ENCODE results near the gene KANTR. TPM values are rescaled to one million over a fixed set of nuclear protein-coding genes. Genes with fewer than 3 reads are reported as not detected.

KANTR gene
- total and polyA plus RNA-seq, 12 donors, result 3.6 to 27.8 (median 9.3) TPM

Small RNA genes lying within 50 kb of the gene (small RNA-seq; reads per million reads assigned to genes)
- gene AL139396.1, result 0 reads per million in 2 donors
- gene AL591212.2, result 0 reads per million in 2 donors

Other genes starting within 250 kb of the KANTR start
- gene XAGE3, start 226.1 kb upstream of the KANTR start, total RNA-seq, result not detected
- not detected for gene XAGE3, start 226.1 kb upstream of the KANTR start, polyA plus RNA-seq
- gene FAM156B, start 196.8 kb upstream of the KANTR start, total RNA-seq, result 10 to 100 TPM in 6 of 9 donors, 1 to 10 TPM in 3; 2.1 to 34.0 (median 25.7) TPM
- 100 to 1,000 TPM in 2 of 3 donors, 1 to 10 TPM in 1; 7.3 to 203 (median 193) TPM for gene FAM156B, start 196.8 kb upstream of the KANTR start, polyA plus RNA-seq
- 10 to 100 TPM in 8 of 9 donors, 1 to 10 TPM in 1; 4.4 to 37.9 (median 23.0) TPM for gene FAM156A, start 135.6 kb upstream of the KANTR start, total RNA-seq
- gene FAM156A, start 135.6 kb upstream of the KANTR start, polyA plus RNA-seq, result 10 to 100 TPM; 14.6 to 56.0 (median 34.5) TPM
- 1 to 10 TPM in 8 of 9 donors, under 1 TPM in 1; 0.61 to 5.0 (median 2.1) TPM for gene GPR173, start 45.4 kb upstream of the KANTR start, total RNA-seq
- 1 to 10 TPM; 2.1 to 4.7 (median 4.0) TPM for gene GPR173, start 45.4 kb upstream of the KANTR start, polyA plus RNA-seq
- gene TSPYL2, start 11.8 kb upstream of the KANTR start, total RNA-seq, result 100 to 1,000 TPM in 2 of 9 donors, 10 to 100 TPM in 7; 35.5 to 107 (median 85.5) TPM
- 100 to 1,000 TPM; 168 to 536 (median 308) TPM for gene TSPYL2, start 11.8 kb upstream of the KANTR start, polyA plus RNA-seq
- gene KDM5C, start 131.1 kb downstream of the KANTR start, total RNA-seq, result 100 to 1,000 TPM in 5 of 9 donors, 10 to 100 TPM in 4; 42.9 to 143 (median 109) TPM
- 10 to 100 TPM; 40.7 to 86.2 (median 43.3) TPM for gene KDM5C, start 131.1 kb downstream of the KANTR start, polyA plus RNA-seq
- gene IQSEC2, start 187.4 kb downstream of the KANTR start, total RNA-seq, result 10 to 100 TPM in 8 of 9 donors, 1 to 10 TPM in 1; 2.4 to 56.1 (median 37.5) TPM
- 10 to 100 TPM; 18.4 to 67.9 (median 58.3) TPM for gene IQSEC2, start 187.4 kb downstream of the KANTR start, polyA plus RNA-seq